Measurements from ENCODE around the gene GREM1.

The GREM1 gene

GRCh38 chr15:32790352-32790999 lies 72.7 kb downstream of the GREM1 start:
- DNase-seq: no peak

- DNase-seq: no peak
Measured at GRCh38 chr15:32792436-32792835, 74.6 kb downstream of the GREM1 start.
